Measurements from ENCODE around the gene PIM3. TPM values are rescaled to one million over a fixed set of nuclear protein-coding genes. Genes with fewer than 3 reads are reported as not detected.
A peak's percentile ranks its signal among the peaks of the same experiment; 100 is the strongest.

The PIM3 gene
- total RNA-seq, 1 donor from 2014 or later, result 18.6 TPM

- Mint-ChIP-seq H3K27ac (ENCODE audit: unreplicated experiment) (no peak overlapping the region), H3K4me1 (ENCODE audit: unreplicated experiment) (peaks cover 2% of the 10 kb centered on the region), H3K36me3 (ENCODE audit: unreplicated experiment) (no peaks in the 10 kb centered on the region), H3K9me3 (ENCODE audit: unreplicated experiment) (peaks cover 11% of the 10 kb centered on the region), H3K4me3 (ENCODE audit: unreplicated experiment) (no peak overlapping the region), H3K27me3 (ENCODE audit: unreplicated experiment) (peaks cover 2% of the 10 kb centered on the region)
- DNase-seq (ENCODE audit: extremely low spot score, unreplicated experiment), result peak; percentile 82
- TF ChIP-seq, protein P1, sequence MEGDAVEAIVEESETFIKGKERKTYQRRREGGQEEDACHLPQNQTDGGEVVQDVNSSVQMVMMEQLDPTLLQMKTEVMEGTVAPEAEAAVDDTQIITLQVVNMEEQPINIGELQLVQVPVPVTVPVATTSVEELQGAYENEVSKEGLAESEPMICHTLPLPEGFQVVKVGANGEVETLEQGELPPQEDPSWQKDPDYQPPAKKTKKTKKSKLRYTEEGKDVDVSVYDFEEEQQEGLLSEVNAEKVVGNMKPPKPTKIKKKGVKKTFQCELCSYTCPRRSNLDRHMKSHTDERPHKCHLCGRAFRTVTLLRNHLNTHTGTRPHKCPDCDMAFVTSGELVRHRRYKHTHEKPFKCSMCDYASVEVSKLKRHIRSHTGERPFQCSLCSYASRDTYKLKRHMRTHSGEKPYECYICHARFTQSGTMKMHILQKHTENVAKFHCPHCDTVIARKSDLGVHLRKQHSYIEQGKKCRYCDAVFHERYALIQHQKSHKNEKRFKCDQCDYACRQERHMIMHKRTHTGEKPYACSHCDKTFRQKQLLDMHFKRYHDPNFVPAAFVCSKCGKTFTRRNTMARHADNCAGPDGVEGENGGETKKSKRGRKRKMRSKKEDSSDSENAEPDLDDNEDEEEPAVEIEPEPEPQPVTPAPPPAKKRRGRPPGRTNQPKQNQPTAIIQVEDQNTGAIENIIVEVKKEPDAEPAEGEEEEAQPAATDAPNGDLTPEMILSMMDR (IDR thresholded peaks at IDR 0.05), result no peak
Measured at GRCh38 chr22:49995361-49996118, 35.0 kb downstream of the PIM3 start.

DNA sequence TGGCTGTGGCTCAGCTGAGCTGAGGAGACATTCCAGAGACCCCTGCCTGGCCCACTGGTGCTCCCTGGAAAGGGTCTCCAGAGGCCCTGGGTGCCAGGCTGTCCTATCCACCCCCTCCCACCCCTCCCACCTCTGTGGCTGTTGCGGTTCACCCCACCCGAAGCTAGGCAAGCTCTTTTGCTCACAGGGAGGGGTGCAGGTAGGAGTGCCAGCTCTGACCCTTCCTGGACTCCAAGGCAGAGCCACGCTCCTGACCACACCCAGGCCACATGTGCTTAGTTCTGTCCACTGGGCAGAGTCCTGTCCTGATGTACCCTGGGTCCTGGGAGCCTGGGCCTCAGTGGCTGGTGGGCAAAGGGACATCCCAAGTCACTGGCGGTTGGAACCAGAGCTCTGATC lies 35.5 kb downstream of the PIM3 start:
- Mint-ChIP-seq H3K27me3 (ENCODE audit: unreplicated experiment) (peaks cover 5% of the 10 kb centered on the region), H3K9me3 (ENCODE audit: unreplicated experiment) (peaks cover 7% of the 10 kb centered on the region), H3K4me1 (ENCODE audit: unreplicated experiment) (peaks cover 2% of the 10 kb centered on the region), H3K36me3 (ENCODE audit: unreplicated experiment) (no peaks in the 10 kb centered on the region), H3K27ac (ENCODE audit: unreplicated experiment) (no peak overlapping the region), H3K4me3 (ENCODE audit: unreplicated experiment) (no peak overlapping the region)
- DNase-seq (ENCODE audit: extremely low spot score, unreplicated experiment), result no peak
- TF ChIP-seq, protein P1 (IDR thresholded peaks at IDR 0.05), result no peak

GRCh38 chr22:49996518-49997250 lies 36.1 kb downstream of the PIM3 start:
- TF ChIP-seq, protein P1 (IDR thresholded peaks at IDR 0.05), result no peak
- Mint-ChIP-seq H3K27ac (ENCODE audit: unreplicated experiment) (no peak overlapping the region), H3K4me3 (ENCODE audit: unreplicated experiment) (no peak overlapping the region), H3K4me1 (ENCODE audit: unreplicated experiment) (peaks cover 2% of the 10 kb centered on the region), H3K36me3 (ENCODE audit: unreplicated experiment) (no peaks in the 10 kb centered on the region), H3K9me3 (ENCODE audit: unreplicated experiment) (peaks cover 3% of the 10 kb centered on the region), H3K27me3 (ENCODE audit: unreplicated experiment) (peaks cover 5% of the 10 kb centered on the region)
- DNase-seq (ENCODE audit: extremely low spot score, unreplicated experiment), result peak; percentile 81

- no peak for DNase-seq (ENCODE audit: extremely low spot score, unreplicated experiment)
- peaks cover 5% of the 10 kb centered on the region for H3K27me3 Mint-ChIP-seq (ENCODE audit: unreplicated experiment)
- H3K4me3 Mint-ChIP-seq (ENCODE audit: unreplicated experiment), result no peak overlapping the region
- H3K36me3 Mint-ChIP-seq (ENCODE audit: unreplicated experiment), result no peaks in the 10 kb centered on the region
- H3K27ac Mint-ChIP-seq (ENCODE audit: unreplicated experiment), result no peak overlapping the region
- TF ChIP-seq, protein P1 (IDR thresholded peaks at IDR 0.05), result no peak
- peaks cover 2% of the 10 kb centered on the region for H3K4me1 Mint-ChIP-seq (ENCODE audit: unreplicated experiment)
- H3K9me3 Mint-ChIP-seq (ENCODE audit: unreplicated experiment), result no peaks in the 10 kb centered on the region
Measured at GRCh38 chr22:49997251-49997599, 36.7 kb downstream of the PIM3 start.
